GM21723 (cell line): ENCODE results near the gene KIF1C.

Experiments
- ATAC-seq: cut with Tn5 transposase; IDR thresholded peaks from one replicate; pipeline ENCODE4 v1.9.1; 2021; ENCODE audit warnings: mild to moderate bottlenecking, moderate library complexity; ENCODE audit not compliant: unreplicated experiment

KIF1C gene

GRCh38 chr17:4968486-4969046, 29.2 kb upstream of the KIF1C start:
- ATAC-seq, result no peak

DNA sequence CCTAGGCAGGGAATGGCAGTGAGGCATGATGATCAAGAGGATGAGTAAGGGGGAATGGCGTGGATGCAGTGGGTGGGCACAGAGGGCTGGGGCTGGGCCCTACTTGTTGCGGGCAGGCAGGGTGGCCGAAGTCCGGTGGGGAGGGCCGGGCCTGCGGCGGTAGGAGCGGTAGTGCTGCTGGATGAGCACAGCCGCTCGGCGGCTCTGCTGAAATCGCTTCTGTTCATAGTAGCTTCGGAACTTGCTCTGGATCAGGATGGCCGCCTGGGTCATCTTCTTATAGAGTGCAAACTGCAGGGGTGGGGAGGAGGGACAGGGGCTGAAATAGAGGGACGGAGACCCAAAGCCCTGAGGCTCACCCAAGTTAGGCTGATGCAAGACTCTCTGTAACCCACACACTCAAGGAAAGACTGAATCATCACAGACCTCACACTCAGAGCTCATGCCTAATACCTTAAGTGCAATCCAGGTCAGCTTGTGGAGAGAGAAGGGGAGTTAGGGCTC, 28.7 kb upstream of the KIF1C start:
- no peak for ATAC-seq

GRCh38 chr17:4969551-4970173, 28.1 kb upstream of the KIF1C start:
- ATAC-seq, result no peak

DNA sequence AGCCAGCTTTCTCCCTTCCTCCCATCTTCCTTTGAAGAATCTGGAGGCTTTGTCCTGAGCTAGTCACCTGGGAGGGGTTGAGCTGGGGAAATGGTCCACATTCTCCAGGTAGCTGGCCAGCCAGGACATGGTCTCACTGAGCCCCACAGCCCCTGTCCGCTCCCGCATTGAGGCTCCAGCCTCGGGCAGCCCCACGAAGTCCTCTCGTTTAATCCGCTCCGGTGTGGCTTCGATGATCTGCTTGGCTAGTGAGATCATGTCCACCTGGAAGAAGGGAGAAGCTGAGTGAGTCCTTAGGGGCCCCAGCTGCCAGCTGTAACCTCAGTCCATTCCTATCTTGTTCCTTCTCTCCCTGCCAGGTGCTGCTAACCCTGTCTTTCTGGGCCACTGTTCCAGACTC, 27.5 kb upstream of the KIF1C start:
- ATAC-seq, result no peak

GRCh38 chr17:4971826-4972225, 25.9 kb upstream of the KIF1C start:
- ATAC-seq, result no peak

GRCh38 chr17:4972322-4972721, 25.4 kb upstream of the KIF1C start:
- no peak for ATAC-seq

GRCh38 chr17:4972752-4973151, 25.0 kb upstream of the KIF1C start:
- ATAC-seq, result no peak

GRCh38 chr17:4973256-4974114, 24.3 kb upstream of the KIF1C start:
- no peak for ATAC-seq

- no peak for ATAC-seq
These were observed 23.6 kb upstream of the KIF1C start for GRCh38 chr17:4974115-4974670.

- no peak for ATAC-seq
These were observed 19.0 kb upstream of the KIF1C start for GRCh38 chr17:4978726-4979125.

DNA sequence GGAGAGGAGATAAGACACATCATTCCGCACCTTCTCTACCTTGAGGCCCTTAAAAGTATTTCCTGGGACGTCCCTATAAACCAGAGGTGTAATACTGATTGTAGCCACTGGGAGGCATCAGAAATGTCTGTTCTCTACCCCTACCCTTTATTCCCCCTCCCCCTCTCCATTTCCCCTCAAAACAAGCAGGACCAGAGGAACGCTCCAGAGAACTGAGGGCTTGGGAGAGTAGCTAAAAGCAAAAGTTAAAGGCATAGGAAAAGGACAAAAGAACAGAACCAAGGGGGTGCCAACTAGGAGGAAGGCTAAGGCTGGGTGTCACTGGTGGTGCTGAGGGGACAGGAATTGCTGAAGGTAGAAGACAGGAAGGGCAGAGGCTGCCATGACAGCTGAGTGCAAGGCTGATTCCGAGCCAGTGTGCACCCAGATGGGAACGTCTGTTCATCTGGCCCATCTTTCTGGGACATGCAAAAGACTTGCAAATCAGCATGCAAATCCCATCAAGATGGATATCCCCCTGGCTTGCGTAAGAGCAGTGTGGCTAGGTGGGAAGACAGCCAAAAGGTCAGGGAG, 17.0 kb upstream of the KIF1C start:
- ATAC-seq, result no peak

- ATAC-seq, result no peak
These were observed 15.4 kb upstream of the KIF1C start for GRCh38 chr17:4982305-4982704.

GRCh38 chr17:4986403-4986802, 11.3 kb upstream of the KIF1C start:
- ATAC-seq, result no peak

- ATAC-seq, result peak; percentile 61
These were observed 10.6 kb upstream of the KIF1C start, which contains the start of gene CAMTA2 for GRCh38 chr17:4986951-4987766. Gene CAMTA2 (minus strand): TSS chr17:4987675. CDS start chr17:4986222, 1,453 bp downstream.

GRCh38 chr17:4987767-4988567, 9.8 kb upstream of the KIF1C start:
- no peak for ATAC-seq

- ATAC-seq, result no peak
These were observed 3.6 kb upstream of the KIF1C start for GRCh38 chr17:4994081-4994595.

DNA sequence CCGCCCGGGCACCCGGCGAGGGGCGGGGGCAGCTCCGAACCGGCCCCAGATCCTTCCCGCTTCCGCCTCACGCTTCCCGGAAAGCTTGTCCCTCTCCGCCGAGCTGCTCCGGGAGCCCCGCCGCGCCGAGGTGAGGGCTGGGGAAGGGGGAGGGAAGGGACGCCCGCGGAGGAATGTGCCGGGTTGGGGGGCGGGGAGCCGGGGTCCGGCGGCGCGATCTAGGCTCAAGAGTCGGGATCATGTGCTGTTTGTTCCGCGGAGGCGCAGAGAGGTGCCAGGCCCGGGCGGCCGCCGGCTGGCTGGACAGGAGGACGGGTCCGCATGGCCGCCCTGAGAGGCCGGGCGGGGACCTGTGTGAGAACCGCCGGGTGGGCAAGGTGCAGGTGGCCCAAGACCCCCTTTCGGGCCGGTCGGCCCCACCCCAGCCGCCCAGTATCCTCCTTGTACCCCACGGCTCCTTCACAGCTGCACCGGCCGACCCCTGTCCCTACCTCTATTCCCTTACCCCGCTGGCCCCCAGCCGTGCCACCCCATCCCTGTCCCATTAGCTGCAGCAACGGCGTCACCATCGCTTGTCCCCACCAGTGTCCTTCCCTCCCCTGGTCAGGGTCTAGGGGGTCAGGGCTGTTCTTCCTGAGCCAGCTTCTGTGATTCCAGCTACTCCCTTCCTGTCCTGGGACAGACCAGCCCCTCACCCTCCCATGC, 429 bp downstream of the KIF1C start:
- ATAC-seq, result peak; percentile 25

DNA sequence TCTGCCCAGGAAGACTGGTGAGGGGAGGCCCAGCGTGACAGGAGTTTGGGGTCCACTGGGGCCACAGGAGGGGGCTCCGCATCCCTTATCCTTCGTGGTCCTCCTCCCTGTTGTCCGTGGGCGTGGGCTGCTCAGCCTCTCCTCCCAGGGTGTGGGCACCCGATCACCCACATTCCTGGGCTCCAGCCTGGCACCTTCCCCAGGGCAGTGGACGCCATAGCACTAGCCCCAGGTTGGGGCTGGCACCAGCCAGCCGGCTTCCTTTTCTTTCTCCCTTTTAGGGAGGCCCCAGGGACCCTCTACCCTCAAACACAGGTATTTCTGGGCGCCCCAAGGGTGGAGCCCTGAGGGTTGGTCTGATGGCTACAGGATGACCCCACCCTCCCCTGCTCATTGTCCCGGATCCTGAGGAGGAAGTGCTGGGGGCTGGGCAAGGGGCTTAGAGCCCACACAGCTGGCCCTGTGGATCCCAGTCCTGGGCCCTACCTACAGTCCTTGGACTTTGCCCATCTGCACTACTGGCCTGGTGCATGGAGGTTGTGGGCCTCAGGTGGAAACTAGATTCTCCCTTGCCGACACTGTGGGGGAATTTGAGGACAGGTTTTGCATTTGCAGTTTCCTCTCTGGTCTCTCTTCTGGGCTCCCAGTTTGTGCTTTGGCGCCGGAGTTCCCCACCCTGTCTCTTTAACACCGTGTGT, 1.1 kb downstream of the KIF1C start:
- no peak for ATAC-seq
